HG02642 (cell line): ENCODE measurements around the gene TTC16.
"Not testable (repeated sequence)": the region's sequence is repeated elsewhere in the genome, so short reads cannot be mapped to it uniquely, and the experiment has no call there.

Experiments used
- ATAC-seq: cut with Tn5 transposase; IDR thresholded peaks from one replicate; pipeline ENCODE4 v1.9.1; 2021; ENCODE audit warnings: mild to moderate bottlenecking; ENCODE audit not compliant: unreplicated experiment, poor library complexity

Gene TTC16

DNA sequence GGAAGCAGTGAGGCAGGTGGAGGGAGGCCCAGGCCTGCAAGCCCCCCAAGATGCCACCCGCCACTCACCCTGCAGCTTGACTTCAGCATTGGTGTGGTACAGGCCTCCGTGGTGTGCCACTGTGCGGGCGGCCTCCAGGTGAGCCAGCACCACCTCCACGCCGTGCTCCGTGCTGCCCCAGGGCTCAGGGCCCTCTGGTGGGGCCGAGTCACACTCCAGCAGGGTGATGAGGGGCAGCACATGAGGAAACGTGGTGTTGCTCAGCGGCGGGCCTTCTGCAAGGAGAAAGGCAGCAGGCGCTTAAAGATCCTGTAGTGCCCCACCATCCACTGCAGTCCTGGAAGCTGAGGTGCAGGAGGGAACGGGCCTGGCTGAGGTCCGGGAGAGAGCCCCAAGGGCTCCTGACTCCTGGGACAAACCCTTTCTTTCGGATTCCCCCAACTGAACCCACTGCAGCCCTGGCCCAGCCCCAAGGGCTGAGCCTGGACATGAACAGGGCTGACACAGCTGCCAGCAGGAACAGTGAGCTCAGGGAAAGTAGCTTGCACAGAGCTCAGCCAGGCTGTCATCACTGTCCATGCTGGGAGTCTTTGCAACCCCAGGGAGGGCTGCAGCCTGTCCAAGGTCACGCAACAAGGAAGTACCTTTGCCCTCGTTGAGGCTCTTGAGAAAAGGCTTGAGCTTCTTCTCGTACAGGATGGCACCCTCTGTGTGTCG, 23.9 kb downstream of the TTC16 start:
- no peak for ATAC-seq

DNA sequence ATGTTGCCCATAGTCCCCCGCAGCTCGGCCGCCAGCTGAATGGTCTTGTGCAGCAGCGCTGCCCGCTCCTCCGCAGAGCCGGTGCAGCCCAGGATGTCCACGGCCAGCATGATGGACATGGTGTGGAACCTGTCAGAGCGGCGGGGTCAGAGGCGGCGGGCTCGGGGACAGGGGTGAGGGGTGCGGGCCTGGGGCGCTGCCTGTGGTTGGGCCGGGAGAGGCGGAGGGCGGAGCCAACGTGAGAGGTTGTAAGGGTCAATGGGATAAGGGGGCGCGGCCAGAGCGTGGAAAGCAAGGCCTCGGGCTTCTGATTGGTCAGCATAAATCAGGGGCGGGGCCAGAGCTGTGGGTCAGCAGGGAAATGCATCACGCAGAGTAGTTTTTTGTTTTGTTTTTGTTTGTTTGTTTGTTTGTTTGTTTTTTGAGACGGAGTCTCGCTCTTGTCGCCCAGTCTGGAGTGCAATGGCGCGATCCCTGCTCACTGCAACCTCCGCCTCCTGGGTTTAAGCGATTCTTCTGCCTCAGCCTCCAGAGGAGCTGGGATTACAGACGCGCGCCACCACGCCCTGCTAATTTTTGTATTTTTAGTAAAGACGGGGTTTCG, 26.1 kb downstream of the TTC16 start:
- ATAC-seq = no peak

DNA sequence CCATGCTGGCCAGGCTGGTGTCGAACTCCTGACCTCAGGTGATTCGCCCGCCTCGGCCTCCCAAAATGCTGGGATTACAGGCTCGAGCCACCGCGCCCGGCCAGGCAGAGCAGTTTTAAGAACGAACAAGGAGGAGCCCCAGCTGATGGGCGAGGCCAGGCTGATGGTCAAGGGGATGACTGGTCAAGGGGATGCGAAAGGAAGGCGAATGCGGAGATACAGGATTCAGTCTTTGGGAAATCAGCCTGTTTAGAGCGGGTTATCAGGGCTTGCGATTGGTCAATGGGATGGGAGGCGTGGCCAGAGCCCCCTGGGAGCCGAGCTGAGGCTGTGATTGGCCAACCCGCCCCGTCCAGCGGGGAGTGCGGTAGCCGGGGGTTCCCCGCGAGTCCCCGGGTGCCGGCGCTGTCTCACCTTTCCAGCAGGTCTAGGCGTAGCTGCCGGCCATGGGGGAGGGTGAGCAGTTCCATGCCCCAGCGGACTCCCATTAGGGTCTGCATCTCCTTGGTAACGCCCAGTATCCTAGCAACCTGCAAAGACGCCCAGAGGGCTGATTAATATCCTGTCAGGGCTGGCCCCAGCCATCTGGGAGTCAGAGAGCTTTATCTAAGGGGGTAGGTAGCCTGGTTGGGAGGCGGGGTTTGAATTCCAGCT, 26.7 kb downstream of the TTC16 start:
- no peak for ATAC-seq

DNA sequence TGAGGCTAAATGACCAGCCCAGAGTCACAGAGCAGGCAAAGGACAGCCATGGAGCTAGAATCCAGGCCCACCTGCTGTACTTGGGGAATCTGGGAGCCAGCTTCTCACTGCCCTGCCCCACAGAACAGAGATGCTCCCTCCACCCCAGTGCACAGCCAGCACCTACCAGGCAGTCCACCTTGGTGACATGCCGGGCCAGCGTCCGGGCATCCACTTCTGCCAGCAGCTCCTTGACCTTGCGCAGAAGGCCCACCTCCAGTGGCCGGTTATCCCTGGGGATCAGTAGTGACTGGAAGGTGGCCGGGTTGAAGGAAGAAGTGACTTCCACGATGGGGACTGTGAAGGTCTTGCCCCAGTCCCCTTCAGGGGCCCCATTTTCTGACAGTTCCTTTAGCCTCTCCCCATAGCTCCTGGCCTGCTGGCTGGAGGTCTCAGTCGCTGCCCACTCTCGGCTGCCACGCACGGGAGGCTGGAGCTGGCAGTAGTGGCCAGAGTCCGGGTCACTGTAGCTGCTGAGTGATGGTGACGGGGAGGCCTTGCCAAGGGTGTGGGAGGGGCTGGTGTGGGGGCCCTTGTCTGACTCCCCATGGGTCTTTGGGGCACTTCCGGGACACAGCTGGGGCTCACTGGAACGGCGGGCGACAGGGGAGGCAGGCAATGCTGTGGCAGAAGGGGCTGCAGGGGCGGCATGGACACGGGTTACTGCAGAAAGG, 28.7 kb downstream of the TTC16 start:
- no peak for ATAC-seq

DNA sequence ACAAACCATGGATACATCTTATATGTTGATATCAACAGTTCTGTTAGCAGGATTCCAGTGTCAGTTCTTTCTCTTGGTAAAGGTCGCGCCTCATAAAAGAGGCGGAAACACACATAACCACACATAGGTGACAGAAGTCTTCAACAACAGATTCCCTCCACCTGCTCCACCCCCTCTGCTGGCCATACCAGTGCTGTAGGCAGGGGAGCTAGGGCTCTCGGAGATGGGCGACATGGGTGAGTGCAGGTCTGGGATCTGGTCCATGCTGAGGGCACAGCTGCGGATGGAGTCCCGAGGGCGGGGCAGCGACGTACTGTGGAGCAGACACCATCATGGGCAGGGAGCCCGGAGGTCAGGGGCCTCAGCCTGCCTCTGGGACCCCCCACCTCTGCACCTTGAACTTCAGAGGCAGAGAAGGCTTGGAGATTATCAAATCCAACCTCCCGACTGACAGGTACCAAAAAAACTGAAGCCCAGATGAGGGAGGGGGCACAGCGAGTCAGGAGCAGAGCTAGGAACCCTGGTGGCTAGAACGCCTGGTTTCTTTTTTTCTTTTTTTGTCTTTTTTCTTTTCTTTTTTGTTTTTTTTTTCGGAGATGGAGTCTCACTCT, 31.2 kb downstream of the TTC16 start:
- no peak for ATAC-seq

DNA sequence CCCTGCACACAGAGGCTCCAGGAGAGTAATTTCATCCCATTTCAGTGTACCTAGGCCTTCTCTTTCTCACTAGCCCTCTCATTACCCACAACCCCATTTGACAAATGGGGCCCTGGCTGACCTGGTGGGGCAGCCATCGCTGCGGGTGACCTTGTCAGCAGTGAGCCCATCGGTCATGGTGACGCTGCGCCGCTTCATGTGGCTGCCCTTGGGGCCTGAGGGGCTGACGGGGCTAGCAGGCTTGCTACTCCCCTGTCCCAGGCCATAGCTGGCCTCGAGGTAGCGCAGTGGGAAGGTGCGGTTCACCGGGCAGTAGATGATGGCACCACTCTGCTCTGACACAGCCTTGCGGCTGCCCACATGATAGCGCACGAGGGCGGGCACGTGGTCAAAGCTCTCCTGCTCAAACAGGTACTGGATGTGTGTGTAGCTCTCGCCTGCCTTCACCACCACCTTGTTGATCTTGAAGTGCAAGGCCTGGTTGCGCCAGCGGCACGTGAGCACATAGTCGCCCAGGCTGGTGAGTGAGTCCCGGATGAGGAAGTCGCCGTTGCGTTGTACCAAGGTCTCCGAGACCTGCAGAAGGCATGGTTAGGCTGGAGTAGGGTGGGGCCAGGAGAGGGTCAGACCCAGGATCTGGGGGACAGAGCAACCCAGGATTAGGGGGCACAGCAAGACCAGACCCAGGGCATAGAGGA, 33.4 kb downstream of the TTC16 start:
- ATAC-seq = no peak

GRCh38 chr9:127751269-127752054, 35.6 kb downstream of the TTC16 start:
- no peak for ATAC-seq

GRCh38 chr9:127753148-127753547, 37.3 kb downstream of the TTC16 start:
- ATAC-seq = no peak

- no peak for ATAC-seq
Observed at GRCh38 chr9:127753622-127754021, 37.7 kb downstream of the TTC16 start.

DNA sequence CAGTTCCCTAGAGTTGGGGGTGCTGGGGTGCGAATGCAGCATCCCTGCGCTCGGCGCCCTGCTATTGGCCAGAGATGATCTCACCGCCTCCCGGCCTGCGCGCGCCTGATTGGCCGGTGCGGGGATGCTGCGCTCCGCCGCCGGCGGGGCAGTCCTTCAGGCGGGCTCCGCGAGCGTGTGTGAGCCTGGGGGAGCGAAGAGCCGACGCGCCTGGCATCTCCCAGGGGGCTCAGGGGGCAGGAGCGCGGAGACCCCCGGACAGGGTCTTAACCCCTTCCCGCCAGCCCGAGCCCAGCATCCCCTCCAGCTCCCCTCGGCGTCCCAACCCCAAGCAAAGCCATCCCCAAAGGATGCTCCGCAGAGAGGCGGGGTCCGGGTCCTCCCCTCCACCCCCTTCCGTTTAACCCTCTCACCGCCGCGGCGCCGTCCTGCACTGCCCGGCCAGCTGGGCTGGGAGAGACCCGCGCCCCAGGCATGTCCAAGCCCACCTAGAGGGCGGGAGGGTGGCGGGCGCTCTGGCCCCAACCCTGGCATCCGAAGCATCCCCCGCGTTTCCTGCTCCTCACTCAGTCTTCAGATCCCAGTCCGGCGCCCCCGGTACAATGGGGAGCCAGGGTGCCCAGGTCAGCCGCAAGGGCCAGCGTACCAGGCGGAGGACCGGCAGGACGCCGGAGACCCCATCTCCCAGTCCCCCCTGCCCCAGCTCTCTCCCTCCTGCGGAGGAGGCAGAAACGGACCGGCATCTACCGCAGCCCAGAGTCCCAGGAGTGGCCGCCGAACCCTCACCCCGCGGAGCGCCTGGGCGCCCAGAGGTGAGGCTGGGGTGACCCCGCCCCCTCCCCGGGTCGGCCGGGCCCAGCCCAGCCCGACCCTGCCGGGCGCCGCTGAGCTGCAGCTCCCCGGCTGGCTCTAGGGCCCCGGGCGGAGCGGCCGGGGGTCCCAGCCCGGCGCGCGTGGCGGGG, 38.5 kb downstream of the TTC16 start:
- no peak for ATAC-seq

DNA sequence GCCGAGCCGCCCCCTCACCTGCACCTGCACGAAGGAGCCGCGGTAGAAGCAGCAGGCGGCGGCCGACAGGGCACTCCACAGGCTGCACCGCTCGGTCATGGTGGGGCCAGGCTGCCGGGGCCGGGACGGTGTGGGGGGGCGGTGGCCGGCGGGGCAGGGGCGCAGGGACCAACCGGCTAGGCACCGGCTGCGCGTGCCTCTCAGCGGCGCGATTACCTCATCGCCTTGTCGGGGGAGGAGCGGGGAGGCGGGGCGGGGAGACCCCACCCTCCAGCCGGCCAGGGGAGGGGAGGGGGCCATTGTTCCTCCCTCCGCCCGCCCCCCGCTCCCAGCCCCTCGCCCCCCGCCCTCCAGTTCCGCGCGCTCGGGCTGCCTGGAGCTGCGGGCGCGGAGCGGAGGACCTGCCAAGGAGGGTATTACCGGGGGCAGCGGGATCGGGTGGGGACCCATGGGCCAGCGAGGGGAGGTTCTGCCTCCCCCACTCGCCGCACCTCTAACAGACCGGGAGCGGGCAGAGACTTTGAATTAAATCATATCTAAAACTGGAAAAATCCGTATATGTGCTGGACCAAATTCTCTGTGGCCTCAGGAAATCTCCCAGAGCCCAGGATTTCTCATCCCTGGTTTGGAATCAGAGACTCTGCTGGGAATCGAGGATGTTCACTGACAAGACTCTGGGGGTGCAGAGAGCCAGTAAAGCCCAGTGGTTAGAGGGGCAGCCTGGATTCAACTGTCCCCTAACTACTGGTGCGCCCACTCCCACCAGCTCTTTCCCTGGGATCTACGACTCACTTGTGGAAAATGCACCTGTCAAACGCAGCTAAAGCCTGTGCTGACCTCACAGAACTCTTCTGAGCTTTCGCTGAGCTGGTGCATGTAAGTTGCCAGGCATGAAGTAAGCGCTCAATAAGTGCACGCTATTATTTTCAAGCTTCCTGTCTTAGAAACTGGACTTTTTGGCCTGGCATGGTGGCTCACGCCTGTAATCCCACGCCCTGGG, 39.5 kb downstream of the TTC16 start:
- ATAC-seq = no peak

GRCh38 chr9:127756233-127756632, 40.4 kb downstream of the TTC16 start:
- no peak for ATAC-seq

DNA sequence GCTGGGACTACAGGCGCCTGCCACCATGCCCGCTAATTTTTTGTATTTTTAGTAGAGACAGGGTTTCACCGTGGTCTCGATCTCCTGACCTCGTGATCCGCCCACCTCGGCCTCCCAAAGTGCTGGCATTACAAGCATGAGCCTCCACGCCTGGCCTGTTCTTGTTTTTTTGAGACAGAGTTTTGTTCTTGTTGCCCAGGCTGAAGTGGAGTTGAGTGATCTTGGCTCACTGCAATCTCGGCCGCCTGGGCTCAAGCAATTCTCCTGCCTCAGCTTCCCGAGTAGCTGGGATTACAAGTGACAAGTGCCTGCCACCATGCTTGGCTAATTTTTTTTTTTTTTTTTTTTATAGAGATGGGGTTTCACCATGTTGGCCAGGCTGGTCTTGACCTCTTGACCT, 40.9 kb downstream of the TTC16 start:
- not testable (repeated sequence) for ATAC-seq

- ATAC-seq = no peak
Observed at GRCh38 chr9:127758843-127759242, 43.0 kb downstream of the TTC16 start.

DNA sequence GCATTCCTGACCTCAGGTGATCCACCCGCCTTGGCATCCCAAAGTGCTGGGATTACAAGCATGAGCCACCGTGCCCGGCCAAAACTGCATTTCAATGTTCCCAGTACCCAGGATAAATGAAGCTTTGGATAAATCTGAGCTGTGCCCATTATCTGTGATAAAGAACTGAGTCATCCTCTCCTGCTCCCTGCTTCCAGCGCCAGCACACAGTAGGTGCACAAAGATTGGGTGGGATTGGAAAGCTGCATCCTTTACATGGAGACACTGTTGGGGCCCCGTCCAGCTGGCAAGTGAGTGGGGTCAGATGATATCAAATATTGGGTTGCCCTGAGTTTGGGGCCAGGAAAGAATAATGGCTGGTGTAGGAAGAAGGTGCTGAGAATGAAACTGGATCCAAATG, 45.2 kb downstream of the TTC16 start:
- no peak for ATAC-seq

GRCh38 chr9:127761491-127761956, 45.6 kb downstream of the TTC16 start:
- no peak for ATAC-seq

DNA sequence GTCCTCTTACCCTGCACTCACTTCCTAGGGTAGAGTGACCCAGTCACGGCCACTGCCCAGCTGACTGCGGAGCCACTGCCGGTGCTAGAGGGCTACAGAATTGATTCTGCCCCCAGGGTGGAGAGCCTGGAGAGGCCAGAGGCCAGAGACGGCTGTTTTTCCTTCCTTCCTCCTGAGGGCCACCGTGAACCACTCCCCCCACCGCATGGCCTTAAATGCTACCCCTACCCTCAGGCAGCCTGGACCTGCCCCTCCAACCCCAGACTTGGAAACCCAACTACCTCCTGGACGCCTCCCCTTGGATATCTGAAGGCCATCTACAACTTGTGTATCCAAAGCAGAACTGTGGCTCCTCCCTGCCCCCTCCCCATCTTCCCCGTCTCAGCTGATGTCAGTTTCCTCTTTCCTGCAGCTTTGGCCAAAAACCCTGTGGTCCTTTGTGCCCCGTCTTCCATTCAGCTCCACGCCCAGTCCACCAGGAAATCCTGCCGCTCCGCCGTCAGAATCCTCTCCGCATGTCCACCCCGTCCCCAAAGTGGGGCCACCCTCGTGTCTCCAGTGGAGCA, 46.3 kb downstream of the TTC16 start:
- no peak for ATAC-seq
